GM19455 (cell line): ENCODE data around the gene ATP2B2.

ENCODE experiments used
- ATAC-seq: cut with Tn5 transposase; IDR thresholded peaks from one replicate; pipeline ENCODE4 v1.9.1; 2021; ENCODE audit not compliant: unreplicated experiment

Gene ATP2B2

DNA sequence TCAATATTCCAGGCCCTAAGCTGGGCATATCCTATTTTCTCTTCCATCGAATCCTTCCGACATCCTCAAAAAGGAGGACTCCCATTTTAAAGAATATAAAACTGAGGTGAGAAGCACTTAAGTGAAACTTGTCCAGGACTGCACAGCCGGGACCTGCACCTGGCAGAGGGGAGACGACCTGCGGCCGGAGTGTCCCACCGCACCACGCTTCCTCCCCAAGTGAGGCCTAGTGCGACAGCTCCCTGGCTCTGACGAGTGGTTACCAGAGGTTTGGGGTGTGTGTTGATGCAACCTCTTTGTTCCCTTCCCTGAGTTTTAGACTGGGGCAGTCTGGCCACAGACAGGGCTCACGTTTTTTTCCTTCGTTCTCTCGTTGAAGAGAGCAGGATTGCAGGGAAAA lies 24.9 kb upstream of the ATP2B2 start:
- no peak for ATAC-seq

DNA sequence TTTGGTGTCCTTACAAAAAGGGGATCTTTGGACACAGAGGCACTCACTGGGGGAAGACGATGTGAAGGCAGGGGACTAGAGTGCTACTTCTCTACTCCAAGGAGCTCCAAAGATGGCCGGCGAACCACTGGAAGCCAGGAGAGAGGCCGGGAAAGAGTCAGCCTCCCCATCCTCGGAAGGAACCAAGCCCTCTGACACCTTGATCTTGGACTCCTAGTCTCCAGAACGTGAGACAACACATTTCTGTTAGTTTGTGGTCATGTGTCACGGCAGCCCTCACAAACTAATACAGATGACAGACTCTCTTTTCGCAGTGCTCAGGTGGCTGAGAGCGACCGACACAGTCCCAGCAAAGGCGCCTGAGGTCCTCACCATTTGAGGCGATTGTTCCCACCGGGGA lies 24.4 kb upstream of the ATP2B2 start:
- no peak for ATAC-seq

DNA sequence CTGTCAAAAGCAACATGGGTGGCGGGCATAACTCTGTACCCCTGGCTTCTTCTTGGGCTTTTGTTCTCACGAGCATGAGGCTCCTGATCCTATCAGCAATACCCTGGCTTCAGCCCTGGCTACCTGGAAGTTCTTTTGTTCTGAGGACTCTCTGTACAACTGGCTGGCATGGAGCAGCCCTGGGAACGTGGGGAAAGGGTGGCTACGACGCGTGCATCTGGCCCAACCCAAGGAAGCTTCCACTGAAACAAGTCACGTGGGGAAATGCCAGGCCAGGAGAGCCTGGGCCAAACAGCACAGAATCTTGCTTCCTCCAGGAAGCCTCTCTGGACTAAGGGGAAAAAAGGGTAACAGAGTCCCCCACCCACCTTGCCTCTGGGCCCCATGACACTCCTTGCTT lies 22.7 kb upstream of the ATP2B2 start:
- no peak for ATAC-seq

DNA sequence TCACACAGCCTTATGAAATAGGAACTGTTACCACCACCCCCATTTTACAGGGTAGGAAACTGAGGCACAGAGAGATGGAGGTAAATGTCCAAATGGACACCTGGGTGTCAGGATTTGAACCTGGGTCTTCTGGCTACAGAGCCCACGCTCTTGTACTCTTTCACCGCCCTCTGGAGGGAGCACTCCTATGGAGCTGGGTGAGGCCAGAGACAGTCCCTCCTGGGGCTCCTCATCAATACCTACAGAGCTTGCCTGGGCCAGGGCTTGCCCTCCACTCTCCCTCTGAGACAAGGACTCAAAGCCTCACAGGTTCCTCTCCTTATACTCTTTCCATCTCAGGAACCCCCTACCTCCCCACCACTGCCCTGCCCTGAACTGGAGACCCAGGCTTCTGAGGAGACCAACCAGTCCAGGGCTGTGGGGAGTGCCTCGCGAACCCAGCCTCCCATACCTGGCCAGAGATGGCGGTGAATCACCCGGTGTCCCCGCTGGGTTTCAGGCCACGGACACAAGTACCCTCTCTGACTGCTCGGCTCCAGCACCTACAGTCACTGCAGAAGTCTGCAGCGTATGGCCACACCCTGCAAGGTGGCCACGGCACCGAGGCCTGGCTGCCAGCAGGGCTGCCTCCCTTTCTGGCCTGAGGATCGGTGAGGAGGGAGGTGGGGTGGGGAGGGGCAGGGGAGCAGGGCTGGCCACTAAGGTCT lies 22.1 kb upstream of the ATP2B2 start:
- no peak for ATAC-seq

DNA sequence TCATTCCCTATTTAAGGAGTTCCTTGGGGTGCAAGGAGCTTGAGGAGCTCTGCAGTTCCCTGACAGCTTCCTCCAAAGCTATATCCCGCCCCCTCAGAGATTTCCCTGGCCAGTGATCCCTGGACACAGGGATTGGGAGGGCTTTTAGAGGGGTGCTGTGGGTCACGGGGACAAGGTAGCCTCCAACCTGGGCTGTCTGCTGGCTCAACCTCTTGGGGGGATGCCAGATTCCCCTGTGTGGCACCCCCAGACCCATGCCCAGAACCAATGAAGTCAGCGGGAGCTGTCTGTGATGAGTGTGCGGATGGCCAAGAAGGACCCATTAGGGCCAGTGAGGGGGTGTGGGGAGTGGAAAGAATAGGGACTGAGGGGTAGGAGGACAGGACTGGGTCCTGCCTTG lies 21.0 kb upstream of the ATP2B2 start:
- ATAC-seq, result no peak

DNA sequence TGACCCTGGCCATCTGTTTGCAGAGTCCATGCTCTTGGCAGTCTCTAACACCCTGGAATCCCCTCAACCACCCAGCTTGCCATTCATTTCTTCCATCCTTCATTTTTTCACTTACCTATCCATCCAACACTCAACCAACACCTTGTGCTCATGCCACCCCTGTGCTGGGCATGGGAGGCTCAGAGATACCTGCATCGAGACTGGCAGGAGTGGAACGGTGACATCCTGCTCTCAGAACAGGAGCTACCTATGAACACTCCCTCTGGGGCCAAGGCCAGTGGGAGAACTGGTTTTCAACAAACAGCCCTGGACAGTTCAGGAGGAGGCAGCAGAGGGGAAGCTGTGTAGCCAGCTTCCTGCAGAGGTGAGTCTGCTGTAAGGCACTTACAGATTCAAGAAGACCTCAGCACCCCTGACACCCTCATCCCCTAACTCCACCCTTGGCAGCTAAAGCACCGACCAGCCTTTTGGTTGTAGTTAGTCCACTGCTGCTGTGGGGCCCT lies 19.5 kb upstream of the ATP2B2 start:
- ATAC-seq, result no peak

DNA sequence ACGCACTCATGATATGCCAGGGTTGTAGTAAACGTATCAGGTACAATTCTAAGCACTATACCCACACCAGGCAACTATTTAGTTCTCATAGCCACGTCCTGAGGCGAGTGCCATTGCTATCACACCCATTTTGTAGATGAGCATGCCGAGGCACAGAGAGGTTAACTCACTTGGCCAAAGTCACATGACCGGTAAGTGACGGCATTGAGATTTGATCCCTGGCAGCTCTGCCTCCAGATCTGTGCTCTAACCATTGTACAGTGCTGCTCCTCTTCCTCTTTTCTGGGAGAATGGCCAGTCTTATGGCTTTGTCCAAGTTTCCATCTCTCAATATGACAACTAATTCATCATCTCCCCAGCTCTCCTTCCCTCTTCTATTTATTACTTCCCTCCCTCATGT lies 18.9 kb upstream of the ATP2B2 start:
- no peak for ATAC-seq

DNA sequence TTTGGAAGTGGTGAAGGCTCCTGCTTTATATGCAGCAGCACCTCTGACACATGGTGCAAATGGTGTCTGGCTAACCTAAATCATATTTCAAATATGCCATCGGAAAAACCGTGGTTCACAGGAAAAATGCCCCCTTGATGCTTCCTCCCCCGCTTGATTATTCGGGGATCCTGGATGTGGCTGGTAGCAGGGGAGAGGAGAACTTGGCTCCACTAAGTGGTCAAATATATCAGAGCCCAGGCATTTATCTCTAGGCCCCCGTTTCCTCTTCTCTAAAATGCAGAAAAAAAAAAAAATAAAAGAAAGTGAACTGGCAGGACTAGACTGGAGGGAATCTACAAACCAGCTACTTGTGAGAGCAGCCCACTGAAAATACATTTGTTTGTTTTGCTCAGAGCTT lies 18.2 kb upstream of the ATP2B2 start:
- ATAC-seq, result no peak

DNA sequence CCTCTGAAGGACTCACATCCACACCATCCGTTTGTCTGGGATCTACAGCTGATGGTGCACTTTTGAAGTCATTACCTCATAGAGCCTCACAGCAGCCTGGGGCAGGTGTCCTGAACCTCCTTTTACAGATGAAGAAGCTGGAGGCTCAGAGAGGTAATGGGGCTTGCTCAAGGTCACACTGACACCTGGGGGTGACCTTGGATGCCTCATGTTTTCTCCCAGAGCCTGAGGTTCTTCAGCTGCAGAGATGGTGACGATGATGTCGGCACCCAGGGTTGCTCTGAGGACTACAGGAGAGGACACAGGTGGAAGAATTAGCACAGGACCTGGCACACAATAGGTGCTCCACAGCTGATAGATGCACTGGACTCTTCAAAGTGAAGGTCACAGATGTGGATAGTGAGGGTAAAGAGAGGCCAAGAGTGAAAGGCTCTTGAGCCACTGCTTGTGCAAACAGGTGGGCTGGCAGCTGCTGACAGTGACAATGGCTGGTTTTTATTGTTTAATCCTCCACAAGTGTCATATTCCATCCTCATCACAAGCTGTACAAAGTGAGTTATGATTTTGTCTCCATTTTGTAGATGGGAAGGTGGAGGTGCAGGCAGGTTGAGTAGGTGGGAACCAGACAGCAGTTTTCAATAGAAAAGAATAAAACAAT lies 17.4 kb upstream of the ATP2B2 start:
- no peak for ATAC-seq

DNA sequence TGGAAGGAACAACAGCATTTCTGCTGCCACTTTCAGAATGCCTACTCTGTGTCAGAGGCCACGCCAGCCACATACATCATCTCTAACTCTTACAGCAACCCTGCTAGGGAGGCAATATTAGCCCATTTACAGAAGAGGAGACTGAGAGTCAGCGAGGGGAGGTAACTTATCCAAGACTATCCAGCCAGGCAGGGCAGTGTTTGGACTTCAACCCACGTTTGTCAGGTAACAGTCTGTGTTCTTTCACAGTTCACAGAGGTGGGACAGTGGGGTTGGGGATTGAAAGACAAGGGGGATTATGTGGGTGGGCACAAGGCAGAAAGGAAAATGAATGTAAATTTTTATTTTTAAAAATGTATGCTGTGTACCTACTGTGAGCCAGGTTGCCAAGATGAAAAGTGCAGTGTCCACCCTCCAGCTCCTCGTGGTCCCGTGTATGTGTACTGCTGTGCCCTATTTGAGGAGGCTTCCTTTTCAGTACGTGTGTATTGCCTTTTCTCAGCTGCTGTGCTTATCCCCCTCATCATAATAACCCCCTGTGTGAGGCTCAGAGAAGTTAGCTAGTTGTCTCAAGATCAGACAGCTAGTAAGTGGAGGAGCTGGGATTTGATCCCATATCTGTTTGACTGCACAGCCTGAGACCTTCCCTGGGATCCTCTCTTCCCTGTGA lies 16.5 kb upstream of the ATP2B2 start:
- ATAC-seq, result no peak

DNA sequence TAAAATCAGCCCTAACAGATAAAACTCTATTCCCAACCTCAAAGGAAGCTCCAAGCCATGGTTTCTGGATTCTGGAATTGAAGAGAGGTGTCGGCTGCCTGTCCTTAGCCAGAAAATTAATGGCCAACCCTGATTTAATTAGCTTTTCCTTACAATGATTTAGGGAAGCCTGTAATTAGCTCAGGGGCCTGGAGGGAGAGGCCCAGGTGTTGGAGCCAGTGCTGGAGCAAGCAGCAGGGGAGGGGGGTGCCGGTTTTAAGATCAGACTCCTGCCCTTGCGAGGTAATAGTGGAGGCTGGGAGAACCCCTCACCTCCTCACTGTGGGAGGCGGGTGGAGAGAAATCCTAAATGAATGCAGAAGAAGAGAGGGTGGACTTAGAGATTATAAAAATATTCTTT lies 14.7 kb upstream of the ATP2B2 start:
- ATAC-seq, result no peak

DNA sequence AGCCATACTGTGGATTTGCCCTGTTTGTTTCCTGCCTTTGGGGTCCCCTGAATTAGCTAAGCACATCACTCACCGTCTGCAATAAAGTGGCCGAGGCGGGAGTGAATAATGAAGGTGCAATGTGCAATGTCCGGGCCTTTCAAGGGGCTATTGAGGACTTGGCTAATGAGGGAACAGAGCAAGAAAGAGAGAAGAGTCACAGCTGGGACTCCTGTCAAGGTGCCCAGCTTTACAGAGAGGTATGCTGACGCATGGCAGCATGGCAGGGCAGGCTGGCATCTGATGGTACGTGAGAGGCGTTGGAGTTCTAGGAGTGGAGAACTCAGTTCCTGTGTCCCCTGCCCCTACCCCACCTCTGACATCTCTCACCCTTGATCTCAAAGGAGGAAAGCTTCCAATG lies 13.8 kb upstream of the ATP2B2 start:
- ATAC-seq, result no peak

DNA sequence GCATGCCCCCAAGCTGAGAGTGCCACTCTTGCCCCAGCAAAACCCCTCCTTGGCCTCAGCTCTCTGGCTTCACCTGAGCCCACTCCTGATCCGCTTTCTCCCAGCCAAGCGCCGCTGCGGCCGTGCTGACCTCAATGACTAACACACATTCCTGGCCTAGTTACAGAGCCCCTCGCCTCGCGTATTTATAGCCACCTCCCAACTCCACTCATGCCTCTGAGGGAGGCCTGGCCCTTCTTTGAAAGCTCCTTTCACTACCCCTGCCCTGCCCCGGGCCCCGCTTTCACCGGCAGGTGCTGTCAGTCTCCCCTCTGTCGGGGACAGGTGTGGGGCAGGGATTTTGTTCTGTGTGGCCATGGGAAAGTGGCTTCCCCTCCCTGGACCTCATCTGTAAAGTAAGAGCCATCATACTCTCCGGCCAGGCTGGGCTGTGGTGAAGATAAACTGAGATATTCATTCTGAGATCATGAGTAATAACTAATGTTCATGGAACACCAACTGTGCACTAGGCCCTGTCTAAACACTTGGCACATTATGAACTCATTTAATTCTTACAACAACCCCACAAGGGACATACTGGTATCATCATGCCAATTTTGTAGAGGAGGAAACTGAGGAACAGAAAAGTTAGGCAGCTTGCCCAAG lies 13.2 kb upstream of the ATP2B2 start:
- ATAC-seq, result no peak

DNA sequence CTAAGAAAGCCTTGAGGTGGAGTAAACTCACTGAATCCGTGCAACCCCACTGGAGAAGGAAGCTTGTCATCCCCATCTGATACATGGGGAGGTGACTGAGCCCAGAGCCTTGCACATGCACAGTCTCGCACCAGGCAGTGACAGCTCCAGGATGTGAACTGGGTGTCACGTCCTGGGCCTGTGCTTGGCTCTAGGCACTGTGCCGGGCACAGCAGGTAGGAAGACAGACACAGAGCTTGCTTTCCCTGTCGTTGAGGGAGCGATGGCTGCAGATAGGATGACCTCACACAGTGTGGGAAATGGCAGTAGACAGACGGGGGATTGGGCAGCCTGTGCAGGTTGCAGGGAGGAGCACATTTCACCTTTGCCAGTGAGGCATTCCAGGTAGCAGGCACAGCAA lies 12.2 kb upstream of the ATP2B2 start:
- no peak for ATAC-seq

DNA sequence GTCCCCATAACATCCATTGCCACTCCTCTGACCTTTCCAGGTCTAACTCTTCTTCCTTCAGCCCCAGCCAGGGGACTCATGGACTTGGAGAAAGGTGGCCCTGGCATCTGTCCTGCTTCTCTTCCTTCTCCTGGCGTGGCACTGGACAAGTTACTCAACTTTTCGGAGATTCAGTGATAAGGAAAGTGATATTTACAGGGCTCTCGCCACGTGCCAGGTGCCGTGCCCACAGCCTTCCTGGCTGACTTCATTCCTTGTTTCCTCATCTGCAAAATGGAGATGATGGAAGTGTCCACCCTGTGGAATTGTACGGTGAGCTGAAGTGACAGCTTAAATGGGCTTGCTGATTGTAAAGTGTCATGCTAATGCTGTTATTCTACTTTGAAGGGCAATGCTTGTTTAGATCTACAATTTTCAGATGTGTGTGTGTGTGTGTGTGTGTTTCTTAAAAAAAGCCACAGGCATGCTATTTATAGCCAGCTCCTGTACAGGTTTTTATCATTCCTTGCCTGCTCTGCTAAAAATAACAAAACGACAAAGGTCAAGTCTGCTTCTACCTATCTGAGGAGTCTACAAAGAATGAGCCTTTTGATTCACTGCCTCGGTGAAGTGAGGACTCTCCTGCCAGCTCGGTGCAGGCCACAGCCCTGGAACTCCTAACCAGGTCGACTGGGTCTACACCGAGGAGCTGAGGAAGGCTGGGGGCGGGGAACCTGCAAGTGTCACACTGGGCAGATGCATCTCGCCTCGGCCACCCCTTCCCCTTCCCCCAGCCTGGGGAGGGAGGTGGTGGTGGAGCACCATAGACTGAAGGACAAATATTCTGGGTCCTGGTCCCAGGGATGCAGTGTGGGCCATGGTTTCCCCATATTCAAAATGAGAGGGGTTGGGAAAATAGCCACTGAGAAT lies 11.4 kb upstream of the ATP2B2 start:
- ATAC-seq, result no peak

DNA sequence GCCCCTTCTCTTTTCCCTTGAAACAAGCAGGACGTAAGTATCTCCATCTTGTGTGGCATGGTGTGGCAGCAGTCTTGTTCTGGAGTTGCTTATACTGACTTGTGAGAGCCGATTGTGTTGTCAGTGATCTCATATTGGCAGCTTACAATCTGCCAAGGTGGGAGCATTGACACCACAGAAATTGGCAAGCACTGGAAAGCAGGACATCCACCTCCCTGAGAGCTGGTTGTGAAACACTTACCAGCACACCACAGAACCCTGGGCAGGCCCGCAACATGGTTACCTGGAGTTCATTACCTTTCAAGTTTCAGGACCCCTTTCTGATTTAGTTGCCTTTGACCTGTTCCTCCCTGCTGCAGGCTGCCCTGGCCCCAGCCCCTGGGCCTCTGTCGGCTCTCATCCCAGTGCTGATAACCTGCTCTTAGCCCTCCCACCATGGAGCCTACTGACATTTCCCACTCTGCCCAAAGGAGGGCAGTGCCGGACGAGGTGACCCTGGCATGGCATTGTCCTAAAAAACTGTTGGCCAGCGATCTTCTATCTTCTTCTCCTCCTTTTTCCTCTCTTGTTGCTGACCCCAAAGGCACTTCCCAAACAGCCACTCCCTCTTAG lies 10.6 kb upstream of the ATP2B2 start:
- no peak for ATAC-seq

DNA sequence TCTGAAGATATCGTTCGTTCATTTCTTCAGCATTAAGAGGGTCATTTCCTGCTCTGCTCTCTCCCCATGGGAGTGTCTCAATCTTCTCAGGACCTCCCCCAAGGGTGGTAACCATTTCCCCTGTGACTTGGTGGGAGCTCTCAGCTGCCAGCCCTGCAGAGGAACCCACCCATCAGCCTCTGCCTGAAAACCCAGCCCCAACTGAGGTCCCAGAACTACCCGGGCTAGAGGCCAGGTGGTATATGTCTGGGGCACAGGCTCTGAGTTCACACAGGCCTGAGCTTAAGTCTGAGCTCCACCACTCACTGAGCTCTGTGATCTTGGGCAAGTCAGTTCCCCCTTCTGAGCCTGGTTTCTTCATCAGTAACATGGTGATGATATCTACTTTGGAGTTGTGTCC lies 10.0 kb upstream of the ATP2B2 start:
- no peak for ATAC-seq

DNA sequence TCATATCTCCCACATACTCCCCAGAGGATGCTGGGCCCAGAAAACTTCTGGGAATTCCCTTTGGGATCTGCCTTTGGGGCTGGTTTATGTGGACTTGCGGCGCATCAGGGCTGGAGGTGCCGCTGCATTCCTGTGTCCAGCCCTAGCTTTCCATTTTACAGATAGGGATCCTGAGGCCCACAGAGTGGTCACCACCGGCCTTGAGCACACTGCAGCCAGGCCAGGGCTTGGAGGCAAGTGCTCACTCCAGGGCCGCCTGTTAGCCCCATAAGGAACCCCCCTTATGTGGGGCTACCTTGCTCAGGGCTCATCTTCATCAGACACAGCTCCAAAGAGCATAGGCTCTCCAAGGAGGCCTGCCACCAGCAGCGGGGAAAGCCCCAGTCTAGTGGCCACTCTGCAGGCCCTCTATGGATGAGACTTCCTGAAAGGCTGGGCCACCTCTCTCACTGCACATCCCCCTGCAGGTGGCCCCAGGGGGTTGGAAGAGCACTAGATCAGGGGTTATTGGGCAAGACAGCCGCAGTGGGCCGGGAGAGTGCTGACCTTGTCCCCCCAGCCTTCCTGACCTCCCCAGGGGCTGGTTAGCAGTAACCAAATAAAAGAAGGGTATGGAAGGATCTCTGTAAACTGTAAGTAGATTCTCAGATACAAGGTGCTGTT lies 9.2 kb upstream of the ATP2B2 start:
- no peak for ATAC-seq

DNA sequence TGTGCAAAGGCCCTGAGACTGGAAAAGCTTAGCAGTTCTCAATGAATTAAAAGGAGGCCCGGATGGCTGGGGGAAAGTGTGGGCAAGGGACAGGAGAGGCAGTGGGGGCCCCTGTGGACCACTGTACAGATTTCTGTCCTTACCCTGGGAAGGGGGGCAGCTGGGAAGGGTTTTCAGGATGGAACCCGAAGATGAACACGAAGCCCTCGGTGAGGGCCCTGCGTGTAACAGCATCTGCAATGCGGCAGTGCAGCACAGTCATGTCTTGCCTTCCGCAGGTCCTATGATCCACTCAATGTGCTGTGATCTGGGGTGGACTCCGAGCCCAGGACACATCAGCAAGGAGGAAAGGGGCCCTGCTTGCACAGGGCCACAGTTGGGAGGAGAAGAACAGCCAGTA lies 7.9 kb upstream of the ATP2B2 start:
- ATAC-seq, result no peak

DNA sequence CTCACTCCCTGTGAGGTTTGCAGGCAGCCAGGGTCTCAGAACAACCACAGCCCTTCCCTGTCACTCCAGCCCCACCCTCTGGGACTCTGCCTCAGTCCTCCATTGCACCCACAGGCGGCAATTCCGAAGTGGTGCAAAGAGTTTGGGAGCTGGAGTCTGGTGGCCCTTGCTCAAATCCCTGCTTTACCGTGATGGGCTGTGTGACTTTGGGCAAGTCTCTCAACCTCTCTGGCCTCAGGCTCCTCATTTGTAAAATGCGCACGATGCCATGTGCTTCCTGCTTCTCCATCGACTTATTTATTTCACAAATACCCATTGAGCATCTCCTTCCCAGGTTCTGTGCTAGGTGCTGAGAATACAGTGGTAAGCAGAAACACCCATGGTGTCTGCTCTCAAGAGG lies 7.3 kb upstream of the ATP2B2 start:
- no peak for ATAC-seq
